Tibial artery (tissue), 4 donors: ENCODE data around the gene COL4A2.

Experiments
- DNase-seq, 2 donors: peaks; one replicate each; pipeline ENCODE4 v3.0.0-alpha.2; 2019
- H3K27ac ChIP-seq, 2 donors: fragments of 200-600 bp; sonication (generic) in 1 of 2; 1 replicate in 1 of 2; 2 replicates in 1 of 2; pipeline ENCODE4 v1.5.1; 2018 to 2019; ENCODE audit warnings: mild to moderate bottlenecking in 1 of 2
- H3K27me3 ChIP-seq, 2 donors: fragments of 200-600 bp; sonication (generic) in 1 of 2; one replicate each; pipeline versions ENCODE4 v1.5.1 to v1.6.0; 2016 to 2019
- H3K36me3 ChIP-seq, 3 donors: fragments of 200-600 bp; sonication (generic) in 2 of 3; one replicate each; pipeline ENCODE4 v1.5.1; 2016 to 2019; ENCODE audit warnings: mild to moderate bottlenecking in 2 of 3
- H3K4me1 ChIP-seq, 4 donors: fragments of 200-600 bp; sonication (generic) in 2 of 4; 1 replicate in 3 of 4; 2 replicates in 1 of 4; pipeline ENCODE4 v1.5.1; 2016 to 2019
- H3K4me3 ChIP-seq, 2 donors: fragments of 200-600 bp; sonication (generic) in 1 of 2; 1 replicate in 1 of 2; 2 replicates in 1 of 2; pipeline ENCODE4 v1.5.1; 2018 to 2019; ENCODE audit warnings: mild to moderate bottlenecking in 2 of 2
- H3K9me3 ChIP-seq, 3 donors: fragments of 200-600 bp; sonication (generic) in 1 of 3; one replicate each; pipeline ENCODE4 v1.5.1; 2016 to 2019
- CTCF ChIP-seq, 2 experiments: fragments of 200-600 bp in 1 of 2; fragments of 450-650 bp in 1 of 2; IDR thresholded peaks; one replicate each; pipeline ENCODE4 v1.5.1; 2017 to 2019; ENCODE audit warnings: antibody characterized with exemption in 2 of 2, mild to moderate bottlenecking in 1 of 2, moderate library complexity in 1 of 2
- intact Hi-C: fragments of 100-400 bp; cut with DNase I; formaldehyde crosslinking; loops from one replicate; pipeline ENCODE4 v1.15.0; 2023; ENCODE audit warnings: low total_unique reads

The COL4A2 gene

GRCh38 chr13:110538632-110539031 lies 231.5 kb downstream of the COL4A2 start:
- H3K27me3 ChIP-seq, result no peaks in the 10 kb centered on the region
- no peak for TF ChIP-seq CTCF (IDR thresholded peaks at IDR 0.05)
- no peak overlapping the region for H3K4me3 ChIP-seq
- DNase-seq, result peak; percentile 70 to 82
- no peaks in the 10 kb centered on the region for H3K36me3 ChIP-seq
- H3K9me3 ChIP-seq, result no peaks in the 10 kb centered on the region
- intact Hi-C loops, result no loop called here
- H3K27ac ChIP-seq, result peak overlapping the region; percentile 49 to 65
- H3K4me1 ChIP-seq, result peaks cover 0 to 82% (median 41%) of the 10 kb centered on the region in 4 donors

- no peak overlapping the region for H3K4me3 ChIP-seq
- intact Hi-C loops, result no loop called here
These were observed 232.8 kb downstream of the COL4A2 start for GRCh38 chr13:110539894-110540293.

GRCh38 chr13:110540871-110541525 lies 233.9 kb downstream of the COL4A2 start:
- TF ChIP-seq CTCF (IDR thresholded peaks at IDR 0.05), result no peak
- no peak for DNase-seq
- intact Hi-C loops, result no loop called here
- no peak overlapping the region for H3K4me3 ChIP-seq
- no peaks in the 10 kb centered on the region for H3K36me3 ChIP-seq
- H3K9me3 ChIP-seq, result no peaks in the 10 kb centered on the region
- H3K27me3 ChIP-seq, result no peaks in the 10 kb centered on the region
- H3K4me1 ChIP-seq, result peaks cover 0 to 62% (median 39%) of the 10 kb centered on the region in 4 donors
- H3K27ac ChIP-seq, result peak overlapping the region; percentile 63 to 65

More at GRCh38 chr13:110539894-110540293, 232.8 kb downstream of the COL4A2 start:
- peak overlapping the region; percentile 63 to 65 for H3K27ac ChIP-seq
- H3K9me3 ChIP-seq, result no peaks in the 10 kb centered on the region
- TF ChIP-seq CTCF (IDR thresholded peaks at IDR 0.05), result no peak
- H3K4me1 ChIP-seq, result peaks cover 0 to 71% (median 39%) of the 10 kb centered on the region in 4 donors
- no peaks in the 10 kb centered on the region for H3K36me3 ChIP-seq
- DNase-seq, result no peak
- H3K27me3 ChIP-seq, result no peaks in the 10 kb centered on the region

- intact Hi-C loops, result no loop called here
- Histone ChIP-seq H3K4me3 (no peak overlapping the region), H3K4me1 (peaks cover 0 to 59% (median 39%) of the 10 kb centered on the region in 4 donors), H3K27me3 (no peaks in the 10 kb centered on the region), H3K27ac (peak overlapping the region; percentile 63 to 65), H3K9me3 (no peaks in the 10 kb centered on the region), H3K36me3 (no peaks in the 10 kb centered on the region)
- no peak for TF ChIP-seq CTCF (IDR thresholded peaks at IDR 0.05)
- DNase-seq, result no peak
These were observed 234.4 kb downstream of the COL4A2 start for GRCh38 chr13:110541526-110541920.

- H3K4me3 ChIP-seq, result no peak overlapping the region
- DNase-seq, result no peak
- no peak for TF ChIP-seq CTCF (IDR thresholded peaks at IDR 0.05)
- H3K9me3 ChIP-seq, result no peaks in the 10 kb centered on the region
- H3K27ac ChIP-seq, result peak overlapping the region; percentile 63 to 65
- peaks cover 0 to 55% (median 37%) of the 10 kb centered on the region in 4 donors for H3K4me1 ChIP-seq
- intact Hi-C loops, result no loop called here
- H3K36me3 ChIP-seq, result no peaks in the 10 kb centered on the region
- H3K27me3 ChIP-seq, result no peaks in the 10 kb centered on the region
These were observed 235.2 kb downstream of the COL4A2 start for GRCh38 chr13:110542169-110542796.
